Effector memory CD8-positive, alpha-beta T cell (primary cell): ENCODE data around the gene PCSK1.
A peak's percentile ranks its signal among the peaks of the same experiment; 100 is the strongest.

Experiments used
- ATAC-seq: fragments of 150-1000 bp; cut with Tn5 transposase; replicated peaks from 2 replicates; pipeline ENCODE4 v1.10.0; 2021; ENCODE audit warnings: mild to moderate bottlenecking, moderate library complexity
- DNase-seq, 3 experiments: peaks; one replicate each; pipeline ENCODE4 v3.0.0; 2021
- H3K27ac Mint-ChIP-seq, 2 donors: one replicate each; pipeline ENCODE4 v1.8.0; 2022; ENCODE audit warnings: mild to moderate bottlenecking in 2 of 2, mixed read lengths in 2 of 2, moderate library complexity in 2 of 2
- H3K27me3 Mint-ChIP-seq, 2 donors: one replicate each; pipeline ENCODE4 v1.8.0; 2022; ENCODE audit warnings: mixed read lengths in 2 of 2
- H3K36me3 Mint-ChIP-seq: one replicate; pipeline ENCODE4 v1.8.0; 2022; ENCODE audit warnings: mild to moderate bottlenecking, moderate library complexity, mixed read lengths; ENCODE audit not compliant: insufficient read depth
- H3K4me1 Mint-ChIP-seq, 2 donors: one replicate each; pipeline ENCODE4 v1.8.0; 2022; ENCODE audit warnings: low read depth in 2 of 2, mixed read lengths in 2 of 2
- H3K4me3 Mint-ChIP-seq, 2 donors: one replicate each; pipeline ENCODE4 v1.8.0; 2022; ENCODE audit warnings: mild to moderate bottlenecking in 2 of 2, mixed read lengths in 2 of 2, moderate library complexity in 2 of 2
- H3K9me3 Mint-ChIP-seq, 2 donors: one replicate each; pipeline ENCODE4 v1.8.0; 2022; ENCODE audit warnings: mixed read lengths in 2 of 2
- total RNA-seq, 9 experiments: gene quantifications; one replicate each; lab custom pipeline; 2026; lab: John Stamatoyannopoulos, UW

The PCSK1 gene
- total RNA-seq = 0 to 0.06 (median 0) reads per million in 9 experiments

- peaks cover 0 to 2% of the 10 kb centered on the region in 2 donors for H3K9me3 Mint-ChIP-seq
These were observed at the start of gene PCSK1 for GRCh38 chr5:96433066-96433447. PCSK1 (minus strand) TSS chr5:96433248; CDS start chr5:96433042, 206 bp downstream.

GRCh38 chr5:96481867-96482266 lies 48.8 kb upstream of the PCSK1 start:
- ATAC-seq = no peak
- H3K4me3 Mint-ChIP-seq = no peak overlapping the region
- DNase-seq = no peak

More at GRCh38 chr5:96433066-96433447, at the start of gene PCSK1:
- Mint-ChIP-seq H3K27ac (no peak within 1 kb of the TSS), H3K4me3 (peak within 1 kb of the TSS in 1 of 2 donors; percentile 10), H3K4me1 (peaks cover 6 to 15% of the 10 kb centered on the region in 2 donors), H3K27me3 (peaks cover 71 to 81% of the 10 kb centered on the region in 2 donors), H3K36me3 (no peaks in the 10 kb centered on the region)
- DNase-seq = no peak
- no peak for ATAC-seq

GRCh38 chr5:96481009-96481786 lies 48.1 kb upstream of the PCSK1 start:
- peaks cover 7 to 10% of the 10 kb centered on the region in 2 donors for H3K27me3 Mint-ChIP-seq
- no peak overlapping the region for H3K27ac Mint-ChIP-seq
- no peaks in the 10 kb centered on the region for H3K4me1 Mint-ChIP-seq
- no peak for ATAC-seq
- no peak for DNase-seq
- no peaks in the 10 kb centered on the region for H3K9me3 Mint-ChIP-seq
- H3K36me3 Mint-ChIP-seq = no peaks in the 10 kb centered on the region
- H3K4me3 Mint-ChIP-seq = no peak overlapping the region

More at GRCh38 chr5:96481867-96482266, 48.8 kb upstream of the PCSK1 start:
- Mint-ChIP-seq H3K27ac (no peak overlapping the region), H3K4me1 (no peaks in the 10 kb centered on the region), H3K27me3 (peaks cover 7 to 16% of the 10 kb centered on the region in 2 donors), H3K9me3 (no peaks in the 10 kb centered on the region), H3K36me3 (no peaks in the 10 kb centered on the region)

- no peak overlapping the region for H3K27ac Mint-ChIP-seq
- H3K36me3 Mint-ChIP-seq = no peaks in the 10 kb centered on the region
- ATAC-seq (no peak), DNase-seq (no peak)
- peaks cover 0 to 2% of the 10 kb centered on the region in 2 donors for H3K27me3 Mint-ChIP-seq
- H3K4me3 Mint-ChIP-seq = no peak overlapping the region
- no peaks in the 10 kb centered on the region for H3K9me3 Mint-ChIP-seq
- no peaks in the 10 kb centered on the region for H3K4me1 Mint-ChIP-seq
These were observed 45.9 kb upstream of the PCSK1 start for GRCh38 chr5:96478983-96479382.

- DNase-seq = no peak
- Mint-ChIP-seq H3K4me3 (no peak overlapping the region), H3K27me3 (peaks cover 0 to 11% of the 10 kb centered on the region in 2 donors), H3K4me1 (no peaks in the 10 kb centered on the region), H3K36me3 (no peaks in the 10 kb centered on the region), H3K9me3 (no peaks in the 10 kb centered on the region), H3K27ac (no peak overlapping the region)
- no peak for ATAC-seq
These were observed 43.6 kb upstream of the PCSK1 start for GRCh38 chr5:96476654-96477053.

GRCh38 chr5:96474073-96474472 lies 41.0 kb upstream of the PCSK1 start:
- Mint-ChIP-seq H3K4me3 (no peak overlapping the region), H3K4me1 (no peaks in the 10 kb centered on the region), H3K36me3 (no peaks in the 10 kb centered on the region), H3K27me3 (peaks cover 6 to 11% of the 10 kb centered on the region in 2 donors), H3K9me3 (no peaks in the 10 kb centered on the region), H3K27ac (no peak overlapping the region)
- ATAC-seq (no peak), DNase-seq (no peak)

- ATAC-seq (no peak), DNase-seq (no peak)
- Mint-ChIP-seq H3K4me1 (no peaks in the 10 kb centered on the region), H3K27ac (no peak overlapping the region), H3K27me3 (peaks cover 11 to 14% of the 10 kb centered on the region in 2 donors), H3K36me3 (no peaks in the 10 kb centered on the region), H3K9me3 (no peaks in the 10 kb centered on the region), H3K4me3 (no peak overlapping the region)
These were observed 40.1 kb upstream of the PCSK1 start for GRCh38 chr5:96473155-96473554.

- Mint-ChIP-seq H3K9me3 (no peaks in the 10 kb centered on the region), H3K27me3 (peaks cover 11 to 14% of the 10 kb centered on the region in 2 donors), H3K36me3 (no peaks in the 10 kb centered on the region), H3K27ac (no peak overlapping the region), H3K4me1 (no peaks in the 10 kb centered on the region), H3K4me3 (no peak overlapping the region)
- DNase-seq (no peak), ATAC-seq (no peak)
These were observed 37.7 kb upstream of the PCSK1 start for GRCh38 chr5:96470785-96471184.

GRCh38 chr5:96468956-96469355 lies 35.9 kb upstream of the PCSK1 start:
- Mint-ChIP-seq H3K9me3 (no peaks in the 10 kb centered on the region), H3K36me3 (no peaks in the 10 kb centered on the region), H3K27ac (no peak overlapping the region), H3K27me3 (peaks cover 9 to 14% of the 10 kb centered on the region in 2 donors), H3K4me1 (no peaks in the 10 kb centered on the region), H3K4me3 (no peak overlapping the region)
- no peak for DNase-seq
- no peak for ATAC-seq

- no peaks in the 10 kb centered on the region for H3K36me3 Mint-ChIP-seq
- DNase-seq (no peak), ATAC-seq (no peak)
- H3K27ac Mint-ChIP-seq = no peak overlapping the region
- no peaks in the 10 kb centered on the region for H3K9me3 Mint-ChIP-seq
- H3K27me3 Mint-ChIP-seq = peaks cover 6 to 8% of the 10 kb centered on the region in 2 donors
- H3K4me3 Mint-ChIP-seq = no peak overlapping the region
- no peaks in the 10 kb centered on the region for H3K4me1 Mint-ChIP-seq
These were observed 30.0 kb upstream of the PCSK1 start for GRCh38 chr5:96463091-96463490.

- DNase-seq = no peak
- no peaks in the 10 kb centered on the region for H3K36me3 Mint-ChIP-seq
- peaks cover 0 to 3% of the 10 kb centered on the region in 2 donors for H3K9me3 Mint-ChIP-seq
- peaks cover 5 to 7% of the 10 kb centered on the region in 2 donors for H3K4me1 Mint-ChIP-seq
- no peak overlapping the region for H3K4me3 Mint-ChIP-seq
- ATAC-seq = no peak
- H3K27me3 Mint-ChIP-seq = peaks cover 6 to 8% of the 10 kb centered on the region in 2 donors
- no peak overlapping the region for H3K27ac Mint-ChIP-seq
These were observed 26.5 kb upstream of the PCSK1 start for GRCh38 chr5:96459313-96460121.

- Mint-ChIP-seq H3K4me1 (peaks cover 5 to 7% of the 10 kb centered on the region in 2 donors), H3K27me3 (peaks cover 6 to 8% of the 10 kb centered on the region in 2 donors), H3K36me3 (no peaks in the 10 kb centered on the region), H3K9me3 (peaks cover 0 to 3% of the 10 kb centered on the region in 2 donors), H3K4me3 (no peak overlapping the region), H3K27ac (no peak overlapping the region)
- DNase-seq (no peak), ATAC-seq (no peak)
These were observed 25.1 kb upstream of the PCSK1 start for GRCh38 chr5:96458176-96458575.

GRCh38 chr5:96455789-96456188 lies 22.7 kb upstream of the PCSK1 start:
- Mint-ChIP-seq H3K27ac (no peak overlapping the region), H3K9me3 (peaks cover 0 to 3% of the 10 kb centered on the region in 2 donors), H3K27me3 (no peaks in the 10 kb centered on the region), H3K36me3 (no peaks in the 10 kb centered on the region), H3K4me3 (peak overlapping the region in 1 of 2 donors; percentile 32), H3K4me1 (peaks cover 5 to 7% of the 10 kb centered on the region in 2 donors)
- ATAC-seq (no peak), DNase-seq (no peak)
